Choroid plexus epithelial cell (primary cell): ENCODE data around the gene RBBP5.

ENCODE experiments used
- DNase-seq: peaks from one replicate; pipeline ENCODE4 v3.0.0-alpha.2; 2010; ENCODE audit warnings: low read depth
- H3K4me3 ChIP-seq: 2 replicates; pipeline ENCODE4 v1.5.1; 2011; ENCODE audit warnings: low read depth, mild to moderate bottlenecking, control low read depth, low read length, moderate library complexity
- CTCF ChIP-seq: conservative IDR thresholded peaks from 2 replicates; pipeline ENCODE4 v1.5.1; 2011; ENCODE audit warnings: low read depth, mild to moderate bottlenecking, control low read depth, inconsistent platforms, low read length, moderate library complexity

Gene RBBP5

GRCh38 chr1:205144046-205144720, 22.4 kb upstream of the RBBP5 start:
- H3K4me3 ChIP-seq, result no peak overlapping the region
- no peak for TF ChIP-seq CTCF
- DNase-seq, result no peak

- no peak overlapping the region for H3K4me3 ChIP-seq
- DNase-seq, result no peak
- TF ChIP-seq CTCF, result no peak
Observed at GRCh38 chr1:205142102-205142469, 20.3 kb upstream of the RBBP5 start.

- TF ChIP-seq CTCF, result peak; percentile 81
- peak overlapping the region; percentile 22 for H3K4me3 ChIP-seq
- DNase-seq, result peak; percentile 94
Observed at GRCh38 chr1:205141236-205142101, 19.7 kb upstream of the RBBP5 start.

GRCh38 chr1:205140113-205140512, 18.3 kb upstream of the RBBP5 start:
- DNase-seq, result no peak
- no peak overlapping the region for H3K4me3 ChIP-seq
- no peak for TF ChIP-seq CTCF

- H3K4me3 ChIP-seq, result no peak overlapping the region
- no peak for DNase-seq
- no peak for TF ChIP-seq CTCF
Observed at GRCh38 chr1:205137901-205138300, 16.1 kb upstream of the RBBP5 start.

- TF ChIP-seq CTCF, result no peak
- DNase-seq, result no peak
Observed at GRCh38 chr1:205133287-205133686, 11.5 kb upstream of the RBBP5 start.

More at GRCh38 chr1:205133287-205133686, 11.5 kb upstream of the RBBP5 start:
- no peak overlapping the region for H3K4me3 ChIP-seq
